NCI-H526 (cell line): ENCODE measurements around the gene TTC7B.
"Not testable (repeated sequence)": the region's sequence is repeated elsewhere in the genome, so short reads cannot be mapped to it uniquely, and the experiment has no call there.

Experiments used
- DNase-seq, 2 experiments: peaks; one replicate each; lab custom pipeline; 2025; lab: John Stamatoyannopoulos, UW

Gene TTC7B

GRCh38 chr14:90815822-90816662 lies at the start of gene TTC7B:
Gene TTC7B, minus strand, starts transcription at chr14:90816430. Its CDS starts 135 bp downstream, at chr14:90816295.
- DNase-seq = peak in 1 of 2 experiments; percentile 72

GRCh38 chr14:90864741-90865140 lies 48.5 kb upstream of the TTC7B start:
- no peak for DNase-seq

- DNase-seq = no peak
Measured at GRCh38 chr14:90858511-90858910, 42.3 kb upstream of the TTC7B start.

GRCh38 chr14:90857866-90858265 lies 41.6 kb upstream of the TTC7B start:
- no peak for DNase-seq

- not testable (repeated sequence) for DNase-seq
Measured at GRCh38 chr14:90856115-90856514, 39.9 kb upstream of the TTC7B start.

- DNase-seq = no peak
Measured at GRCh38 chr14:90853116-90853515, 36.9 kb upstream of the TTC7B start.

- DNase-seq = no peak
Measured at GRCh38 chr14:90851327-90852036, 35.3 kb upstream of the TTC7B start.

GRCh38 chr14:90850487-90850886 lies 34.3 kb upstream of the TTC7B start:
- no peak for DNase-seq

GRCh38 chr14:90849787-90850444 lies 33.7 kb upstream of the TTC7B start:
- DNase-seq = no peak

- no peak for DNase-seq
Measured at GRCh38 chr14:90848944-90849731, 32.9 kb upstream of the TTC7B start.

GRCh38 chr14:90846511-90846910 lies 30.3 kb upstream of the TTC7B start:
- DNase-seq = no peak

GRCh38 chr14:90844321-90844720 lies 28.1 kb upstream of the TTC7B start:
- no peak for DNase-seq

- no peak for DNase-seq
Measured at GRCh38 chr14:90842726-90843125, 26.5 kb upstream of the TTC7B start.

- not testable (repeated sequence) for DNase-seq
Measured at GRCh38 chr14:90840667-90841066, 24.4 kb upstream of the TTC7B start.

GRCh38 chr14:90839889-90840266 lies 23.6 kb upstream of the TTC7B start:
- DNase-seq = no peak

- no peak for DNase-seq
Measured at GRCh38 chr14:90839024-90839888, 23.0 kb upstream of the TTC7B start.

- DNase-seq = not testable (repeated sequence)
Measured at GRCh38 chr14:90838531-90838930, 22.3 kb upstream of the TTC7B start.

- DNase-seq = no peak
Measured at GRCh38 chr14:90837355-90837754, 21.1 kb upstream of the TTC7B start.

GRCh38 chr14:90836692-90837063 lies 20.4 kb upstream of the TTC7B start:
- no peak for DNase-seq

GRCh38 chr14:90831821-90832220 lies 15.6 kb upstream of the TTC7B start:
- no peak for DNase-seq
